ES-I3 (cell line): Measurements from ENCODE around the gene FBXO31.

Experiments used
- H3K36me3 ChIP-seq: 2 replicates; pipeline ENCODE4 v1.6.1; 2013; ENCODE audit warnings: mild to moderate bottlenecking, low read length, control low read depth, moderate library complexity; ENCODE audit not compliant: insufficient read depth
- H3K4me1 ChIP-seq: 2 replicates; pipeline ENCODE4 v1.6.1; 2013; ENCODE audit warnings: mild to moderate bottlenecking, control low read depth, low read length; ENCODE audit not compliant: insufficient read depth
- H3K9ac ChIP-seq: 2 replicates; pipeline ENCODE4 v1.6.1; 2013; ENCODE audit warnings: low read depth, mild to moderate bottlenecking, low read length, moderate library complexity
- H3K9me3 ChIP-seq: 2 replicates; pipeline ENCODE4 v1.6.1; 2013; ENCODE audit warnings: mild to moderate bottlenecking, low read length, moderate library complexity; ENCODE audit not compliant: control insufficient read depth, insufficient read depth

The FBXO31 gene

GRCh38 chr16:87353613-87354012, 30.0 kb downstream of the FBXO31 start:
- H3K9ac ChIP-seq = no peak overlapping the region
- H3K36me3 ChIP-seq = no peaks in the 10 kb centered on the region; the same call in 1 of the 2 replicates
- no peaks in the 10 kb centered on the region for H3K9me3 ChIP-seq
- H3K4me1 ChIP-seq = no peaks in the 10 kb centered on the region

- no peak overlapping the region for H3K9ac ChIP-seq
- no peaks in the 10 kb centered on the region for H3K4me1 ChIP-seq
- no peaks in the 10 kb centered on the region; the same call in 1 of the 2 replicates for H3K36me3 ChIP-seq
- no peaks in the 10 kb centered on the region for H3K9me3 ChIP-seq
Measured at GRCh38 chr16:87352818-87353217, 30.8 kb downstream of the FBXO31 start.

DNA sequence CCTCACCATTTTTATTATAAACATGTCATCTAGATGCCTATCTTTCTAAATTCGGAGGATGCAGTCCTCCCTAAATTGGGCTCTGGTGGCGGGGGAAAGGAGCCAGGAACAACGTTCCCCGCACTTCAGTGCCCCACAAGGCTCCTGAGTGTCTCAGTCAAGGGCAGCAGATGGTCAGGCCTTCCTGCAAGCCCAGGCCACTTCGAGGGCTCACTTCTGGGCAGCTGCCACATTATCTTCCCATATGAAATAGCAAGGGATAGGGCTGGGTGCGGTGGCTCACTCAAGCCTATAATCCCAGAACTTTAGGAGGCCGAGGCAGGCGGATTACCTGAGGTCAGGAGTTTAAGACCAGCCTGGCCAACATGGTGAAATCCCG, 32.3 kb downstream of the FBXO31 start:
- 0 out of 2 replicates have a peak, but pooled peaks cover 2% of the 10 kb centered on the region for H3K4me1 ChIP-seq
- no peaks in the 10 kb centered on the region; the same call in 1 of the 2 replicates for H3K36me3 ChIP-seq
- H3K9ac ChIP-seq = no peak overlapping the region
- no peaks in the 10 kb centered on the region for H3K9me3 ChIP-seq

- Histone ChIP-seq H3K9ac (no peak overlapping the region), H3K4me1 (peaks cover 2% of the 10 kb centered on the region; the same call in 1 of the 2 replicates), H3K36me3 (no peaks in the 10 kb centered on the region; the same call in 1 of the 2 replicates), H3K9me3 (no peaks in the 10 kb centered on the region)
Measured at GRCh38 chr16:87350681-87351319, 32.8 kb downstream of the FBXO31 start.

DNA sequence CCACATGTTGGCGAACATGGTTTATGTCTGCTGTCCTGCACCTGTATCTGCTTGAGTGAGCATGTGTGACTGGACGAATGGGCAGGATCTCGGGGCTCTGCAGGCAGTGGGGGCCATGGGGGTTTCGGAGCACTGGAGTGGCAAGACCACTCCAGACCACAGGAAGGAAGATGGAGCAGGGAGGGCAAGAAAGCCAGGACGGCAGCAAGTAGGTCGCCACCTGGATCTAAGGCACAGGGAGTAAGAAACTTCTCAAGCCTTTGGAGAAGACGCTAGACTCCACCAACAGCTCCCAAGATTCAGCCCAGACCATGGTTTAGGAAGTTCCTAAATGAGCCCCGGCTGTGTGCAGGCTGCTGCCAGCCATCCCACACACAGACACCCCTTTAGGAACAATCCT, 33.5 kb downstream of the FBXO31 start:
- no peak overlapping the region for H3K9ac ChIP-seq
- H3K36me3 ChIP-seq = no peaks in the 10 kb centered on the region; the same call in 1 of the 2 replicates
- H3K4me1 ChIP-seq = peaks cover 7% of the 10 kb centered on the region; the same call in 1 of the 2 replicates
- no peaks in the 10 kb centered on the region for H3K9me3 ChIP-seq

GRCh38 chr16:87348616-87349157, 34.9 kb downstream of the FBXO31 start:
- no peak overlapping the region for H3K9ac ChIP-seq
- H3K36me3 ChIP-seq = no peaks in the 10 kb centered on the region; the same call in 1 of the 2 replicates
- no peaks in the 10 kb centered on the region for H3K9me3 ChIP-seq
- H3K4me1 ChIP-seq = peaks cover 7% of the 10 kb centered on the region; the same call in 1 of the 2 replicates

GRCh38 chr16:87347932-87348615, 35.5 kb downstream of the FBXO31 start:
- Histone ChIP-seq H3K9me3 (no peaks in the 10 kb centered on the region), H3K4me1 (peaks cover 7% of the 10 kb centered on the region; the same call in 1 of the 2 replicates), H3K36me3 (no peaks in the 10 kb centered on the region; the same call in 1 of the 2 replicates), H3K9ac (no peak overlapping the region)

DNA sequence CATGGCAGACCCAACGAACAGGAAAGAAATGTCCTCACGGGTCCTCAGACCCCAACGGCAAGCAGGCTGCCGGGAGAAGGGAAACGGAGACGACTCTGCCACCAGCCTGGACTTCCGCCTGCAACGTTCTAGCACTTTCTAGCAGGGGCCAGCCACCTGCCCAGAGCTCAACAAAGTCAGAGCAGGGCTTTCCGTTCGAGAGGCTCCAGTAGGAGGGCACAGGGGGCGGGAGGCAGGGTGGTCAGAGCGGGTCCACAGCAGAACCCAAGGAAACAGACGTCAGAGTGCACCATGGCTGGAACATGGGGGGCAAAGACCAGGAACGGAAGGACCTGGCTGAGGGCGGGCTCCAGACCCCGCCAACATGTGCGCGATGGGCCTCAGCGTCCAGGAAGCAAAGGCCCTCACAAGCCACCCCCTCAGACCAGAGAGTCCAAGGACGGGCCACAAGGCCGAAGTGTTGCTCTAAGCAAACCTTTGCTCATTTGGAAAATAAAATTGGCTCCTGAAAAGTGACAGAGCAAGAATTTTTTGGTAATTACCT, 37.0 kb downstream of the FBXO31 start:
- Histone ChIP-seq H3K36me3 (peaks cover 6% of the 10 kb centered on the region), H3K9ac (no peak overlapping the region), H3K4me1 (peaks cover 7% of the 10 kb centered on the region; the same call in 1 of the 2 replicates), H3K9me3 (no peaks in the 10 kb centered on the region)

GRCh38 chr16:87345726-87346424, 37.7 kb downstream of the FBXO31 start:
- peaks cover 6% of the 10 kb centered on the region for H3K36me3 ChIP-seq
- no peak overlapping the region for H3K9ac ChIP-seq

GRCh38 chr16:87344931-87345631, 38.5 kb downstream of the FBXO31 start:
- Histone ChIP-seq H3K9ac (no peak overlapping the region), H3K36me3 (peaks cover 6% of the 10 kb centered on the region), H3K4me1 (peaks cover 7% of the 10 kb centered on the region; the same call in 1 of the 2 replicates), H3K9me3 (no peaks in the 10 kb centered on the region)

More at GRCh38 chr16:87345726-87346424, 37.7 kb downstream of the FBXO31 start:
- Histone ChIP-seq H3K9me3 (no peaks in the 10 kb centered on the region), H3K4me1 (peaks cover 7% of the 10 kb centered on the region; the same call in 1 of the 2 replicates)

DNA sequence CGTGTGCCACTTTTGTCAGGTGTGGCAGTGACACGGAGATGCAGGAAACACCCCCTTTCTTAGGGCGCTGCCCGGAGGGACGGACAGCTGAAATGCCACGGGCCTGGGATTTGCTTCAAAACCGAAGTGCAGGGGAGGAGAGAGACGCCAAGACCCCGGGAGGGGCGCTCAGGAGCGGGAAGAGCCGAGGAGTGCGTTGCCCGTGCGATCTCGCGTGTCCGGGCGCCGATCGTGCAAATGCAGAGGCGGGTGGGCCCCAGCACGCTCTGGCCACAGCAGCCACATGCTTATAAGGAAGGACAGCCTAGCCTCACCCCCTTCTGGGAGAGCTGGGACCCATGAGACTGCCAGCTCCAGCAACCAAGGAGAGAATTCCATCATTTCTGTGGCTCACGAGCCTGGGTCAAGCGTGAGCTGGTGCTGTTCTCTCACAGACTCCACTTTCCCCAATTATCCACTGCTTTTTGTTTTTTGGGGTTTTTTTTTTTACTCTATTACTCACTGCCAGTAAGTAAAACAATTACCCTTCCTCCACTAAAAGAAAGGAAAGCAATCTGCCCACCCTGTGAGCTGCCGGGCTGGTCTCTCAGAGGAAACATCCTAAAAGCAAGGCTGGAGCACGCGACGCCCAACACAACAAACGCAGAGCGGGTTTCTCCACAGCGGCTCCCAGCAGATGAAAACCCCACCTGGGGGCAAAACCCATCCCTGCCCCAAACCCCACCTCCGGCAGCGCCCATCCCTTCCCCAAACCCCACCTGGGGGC, 39.2 kb downstream of the FBXO31 start:
- no peaks in the 10 kb centered on the region for H3K9me3 ChIP-seq
- H3K9ac ChIP-seq = no peak overlapping the region
- H3K4me1 ChIP-seq = peaks cover 7% of the 10 kb centered on the region; the same call in 1 of the 2 replicates
- H3K36me3 ChIP-seq = peaks cover 6% of the 10 kb centered on the region

DNA sequence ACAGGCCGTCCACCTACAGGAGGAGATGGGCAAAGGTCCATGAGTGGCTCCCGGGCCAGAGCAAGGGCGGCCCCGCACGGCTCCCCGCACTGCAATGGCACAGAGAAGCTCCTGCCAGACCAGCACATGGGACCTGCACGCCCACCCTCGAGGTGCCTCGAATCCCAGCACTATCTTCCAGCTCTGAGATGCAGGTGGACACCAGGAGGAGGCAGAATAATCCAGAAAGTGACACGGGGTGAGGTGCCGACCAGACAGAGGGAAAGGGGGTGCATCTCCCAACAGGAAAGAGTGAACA, 39.9 kb downstream of the FBXO31 start:
- Histone ChIP-seq H3K36me3 (peaks cover 6% of the 10 kb centered on the region), H3K9me3 (no peaks in the 10 kb centered on the region), H3K9ac (no peak overlapping the region), H3K4me1 (peaks cover 7% of the 10 kb centered on the region; the same call in 1 of the 2 replicates)
